Suppressor macrophage (primary cell): ENCODE data around the gene PRR23E.
A peak's percentile ranks its signal among the peaks of the same experiment; 100 is the strongest.

Source experiments
- DNase-seq, 4 experiments: peaks; one replicate each; pipeline ENCODE4 v3.0.0-alpha.2; 2020 to 2022

Gene PRR23E

GRCh38 chr3:127209840-127210653 lies 17.1 kb downstream of the PRR23E start:
- DNase-seq, result no peak

GRCh38 chr3:127210654-127210943 lies 17.7 kb downstream of the PRR23E start:
- DNase-seq, result no peak

DNA sequence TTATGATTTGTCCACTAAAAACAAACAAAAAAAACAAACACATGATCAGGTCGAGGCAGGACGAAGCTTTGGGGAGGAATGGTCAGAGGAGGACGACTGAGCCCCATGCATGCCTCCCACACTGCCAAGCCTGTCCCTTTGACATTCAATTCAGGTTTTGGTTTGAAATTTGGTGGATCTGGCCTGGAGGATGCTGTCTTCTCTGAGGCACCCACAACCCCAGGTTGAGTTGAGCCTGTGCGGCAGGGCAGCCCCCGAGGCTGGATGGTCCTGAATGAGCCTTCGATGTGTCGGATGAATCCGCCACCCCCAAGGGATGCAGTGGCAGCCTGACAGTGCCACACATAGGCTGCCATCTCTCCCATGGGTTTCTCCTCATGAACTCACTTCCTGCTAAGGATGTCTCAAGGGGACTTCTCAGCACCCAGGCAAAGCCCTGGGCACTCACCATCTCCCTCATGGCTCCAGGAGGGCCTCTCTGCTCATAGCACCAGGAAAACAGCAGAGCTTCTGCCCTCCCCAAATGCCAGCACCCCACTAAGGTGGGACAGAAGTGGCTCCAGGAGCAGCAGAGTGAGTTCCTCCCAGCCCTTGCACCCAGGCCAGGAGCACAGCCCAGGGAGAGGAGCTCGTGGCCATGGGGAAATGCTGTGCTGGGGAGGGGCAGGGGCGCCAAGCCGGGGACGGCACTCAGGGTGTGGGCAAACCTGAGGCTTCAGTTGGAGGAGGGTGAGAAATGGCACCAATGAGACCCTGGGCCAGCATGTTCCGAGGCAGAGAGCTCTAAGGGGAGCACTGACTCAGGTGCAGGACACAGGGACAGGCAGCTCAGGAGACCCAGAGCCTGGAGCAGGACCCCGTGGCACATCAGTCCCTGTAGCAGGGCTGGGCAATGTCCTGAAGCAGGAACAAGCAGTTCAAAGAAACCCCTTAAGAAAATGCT lies 18.5 kb downstream of the PRR23E start:
- no peak for DNase-seq

DNA sequence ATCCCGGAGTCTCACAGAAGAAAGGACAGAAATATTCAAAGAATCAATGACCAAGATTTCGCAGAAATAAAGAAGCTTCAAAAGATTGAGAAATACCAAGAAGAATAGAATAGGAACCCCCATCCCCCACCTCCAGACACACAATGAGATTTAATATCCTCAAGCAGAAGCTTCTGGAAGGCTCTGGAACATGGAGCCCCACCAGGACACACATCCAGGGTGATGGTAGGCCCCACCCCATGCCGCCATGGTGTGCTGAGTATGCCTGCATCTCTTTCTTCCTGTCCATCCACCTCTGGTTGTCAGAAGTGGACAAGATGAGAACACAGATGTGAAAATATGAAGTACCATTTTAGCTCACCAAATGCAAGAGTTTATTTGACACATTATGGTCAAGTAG lies 19.3 kb downstream of the PRR23E start:
- DNase-seq, result no peak

DNA sequence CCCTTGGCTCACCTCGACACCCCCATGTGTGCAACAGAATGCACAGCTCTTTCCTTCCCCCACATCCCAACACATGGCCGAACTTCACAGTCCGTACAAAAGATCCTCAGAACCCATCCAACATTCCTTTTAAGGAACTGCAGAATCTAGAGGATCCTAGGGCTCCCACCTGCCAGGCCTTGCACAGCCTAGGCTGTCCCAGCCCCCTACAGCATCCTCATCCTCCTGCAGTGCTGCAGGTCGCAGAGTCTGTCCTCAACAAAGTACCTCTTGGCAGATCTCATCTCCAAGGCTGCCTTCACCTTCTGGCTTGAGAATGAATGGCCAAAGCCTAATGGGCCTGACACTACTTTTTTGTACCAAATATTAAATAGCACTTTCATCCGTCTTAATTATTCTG lies 19.8 kb downstream of the PRR23E start:
- DNase-seq, result no peak

GRCh38 chr3:127213381-127213918 lies 20.5 kb downstream of the PRR23E start:
- no peak for DNase-seq

GRCh38 chr3:127214975-127215374 lies 22.0 kb downstream of the PRR23E start:
- DNase-seq, result no peak

GRCh38 chr3:127215714-127216414 lies 22.9 kb downstream of the PRR23E start:
- DNase-seq, result peak in 1 of 4 experiments; percentile 26

DNA sequence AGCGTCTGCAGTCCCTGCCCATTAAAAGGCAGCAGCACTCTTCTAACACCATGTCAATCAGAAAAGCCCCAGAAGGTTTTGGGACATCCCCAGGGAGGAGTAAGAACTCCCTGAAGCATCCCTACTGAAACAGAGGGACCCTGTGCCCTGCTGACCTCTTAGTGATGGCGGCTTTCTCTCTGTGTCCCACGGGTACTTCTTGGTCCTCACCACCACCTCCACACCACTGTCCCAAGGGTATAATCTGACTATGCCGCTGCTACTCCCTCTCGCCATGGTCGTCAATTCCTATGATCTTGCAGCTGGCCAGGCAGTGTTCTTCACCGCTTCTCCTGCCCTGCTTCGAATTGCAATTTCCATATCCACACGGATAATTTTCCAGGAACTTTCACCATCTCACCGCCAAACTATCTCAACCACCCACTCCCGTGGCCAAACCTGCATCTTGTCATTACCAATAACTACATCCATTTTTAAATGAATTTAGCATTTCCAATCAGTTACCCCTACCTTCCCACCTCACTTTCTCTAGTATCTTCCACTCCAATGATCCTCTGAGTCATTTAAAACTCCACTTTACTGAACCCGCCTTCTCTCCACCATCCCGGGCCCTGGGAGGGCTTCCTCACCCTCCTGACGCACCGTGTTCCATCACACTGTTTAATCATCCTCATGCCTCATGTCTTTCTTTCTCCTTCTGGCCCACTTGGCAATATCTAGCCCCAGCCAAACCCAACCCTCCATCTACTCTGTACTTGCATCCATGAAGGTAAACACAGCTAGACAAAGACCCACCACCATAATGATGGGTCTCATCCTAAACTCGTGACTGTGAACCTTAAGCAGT lies 23.7 kb downstream of the PRR23E start:
- DNase-seq, result no peak

DNA sequence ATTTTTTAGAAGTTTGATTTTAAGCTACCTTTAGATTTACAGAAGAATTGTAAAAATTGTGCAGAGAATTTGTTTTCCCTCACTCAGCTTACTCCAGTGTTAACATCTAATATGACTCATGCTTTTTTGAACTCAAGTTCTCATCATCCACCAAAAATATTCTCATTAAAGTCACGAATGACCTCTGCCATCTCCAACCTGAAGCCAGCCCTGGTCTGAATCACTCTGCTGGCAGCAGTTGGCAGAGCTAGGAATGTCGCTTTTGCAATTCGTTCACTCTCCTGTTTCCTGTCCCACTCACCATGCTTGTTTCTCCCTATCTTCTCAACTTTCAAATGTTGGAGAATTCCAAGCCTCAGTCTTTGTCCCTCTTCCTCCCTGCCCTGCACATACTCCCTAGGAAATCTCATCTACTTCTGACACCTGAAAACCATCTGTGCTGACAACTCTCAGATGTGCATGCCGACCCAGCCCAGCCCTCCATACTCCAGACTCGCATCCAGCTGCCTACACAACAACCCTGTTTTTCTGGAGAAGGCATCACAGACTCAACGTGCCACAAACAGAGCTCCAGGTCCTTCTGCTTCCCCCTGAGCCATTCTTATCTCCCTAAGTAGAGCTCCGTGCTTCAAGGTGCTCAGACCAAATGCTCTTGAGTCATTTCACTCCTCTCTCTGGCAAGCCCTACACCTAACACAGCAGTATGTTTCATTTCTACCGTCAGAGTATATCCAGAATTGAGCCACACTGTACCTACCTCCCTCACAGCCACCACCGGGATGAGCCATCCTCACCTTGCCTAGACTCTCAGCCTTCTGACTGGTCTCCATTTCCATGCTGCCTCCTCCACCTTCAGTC lies 24.9 kb downstream of the PRR23E start:
- DNase-seq, result no peak

GRCh38 chr3:127218454-127218922 lies 25.6 kb downstream of the PRR23E start:
- DNase-seq, result no peak

GRCh38 chr3:127220497-127220896 lies 27.6 kb downstream of the PRR23E start:
- DNase-seq, result no peak

- DNase-seq, result no peak
Measured at GRCh38 chr3:127221037-127221436, 28.1 kb downstream of the PRR23E start.

DNA sequence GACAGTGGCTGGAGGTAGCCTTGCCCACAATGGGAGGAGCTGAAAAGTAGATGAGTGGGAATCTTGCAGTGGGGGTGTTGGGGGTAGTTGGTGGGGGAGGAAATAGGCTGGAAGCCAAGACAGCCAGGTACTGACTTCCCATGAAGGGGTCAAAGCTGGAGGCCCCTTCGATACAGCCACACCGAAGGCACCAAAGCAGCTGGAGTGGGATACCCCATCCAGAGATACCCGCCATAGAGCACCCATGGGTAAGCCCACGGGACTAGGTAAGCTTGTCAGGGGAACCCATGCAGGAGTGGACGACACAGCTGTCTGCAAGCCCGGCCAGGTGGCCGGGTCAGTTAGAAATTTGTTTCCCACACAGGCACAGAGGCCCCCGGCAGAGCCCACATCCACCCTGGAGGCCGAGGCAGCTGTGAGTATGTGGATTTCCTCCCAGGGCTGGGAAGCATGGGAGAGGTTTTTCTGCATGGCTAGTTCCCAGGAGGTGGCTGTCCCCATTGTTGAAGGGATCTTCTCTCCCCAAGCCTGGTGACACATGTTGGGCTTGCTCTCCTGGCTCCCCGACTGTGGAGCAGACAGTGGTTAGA lies 28.6 kb downstream of the PRR23E start:
- DNase-seq, result no peak

GRCh38 chr3:127222163-127222562 lies 29.2 kb downstream of the PRR23E start:
- DNase-seq, result no peak

- no peak for DNase-seq
Measured at GRCh38 chr3:127222664-127223063, 29.7 kb downstream of the PRR23E start.

DNA sequence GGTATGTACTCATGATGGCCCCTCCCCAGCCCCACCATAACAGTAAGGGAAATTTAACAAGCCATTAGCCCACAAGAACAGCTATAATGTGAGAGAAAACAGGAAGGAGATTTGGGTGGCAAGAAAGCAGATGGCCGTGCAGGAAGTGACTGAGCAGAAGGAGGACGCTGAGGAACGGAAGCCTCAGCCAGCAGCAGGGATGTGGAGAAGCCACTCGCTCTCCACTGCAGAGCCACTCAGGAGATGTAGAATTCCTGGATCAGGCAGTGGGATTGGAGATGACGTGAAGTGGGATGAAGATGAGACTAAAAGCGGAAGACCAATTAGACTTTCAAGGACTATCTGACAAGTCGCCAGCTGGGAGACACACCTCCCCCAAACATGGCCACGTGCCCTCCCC lies 31.2 kb downstream of the PRR23E start:
- DNase-seq, result peak; percentile 25 to 64 (median 54)

DNA sequence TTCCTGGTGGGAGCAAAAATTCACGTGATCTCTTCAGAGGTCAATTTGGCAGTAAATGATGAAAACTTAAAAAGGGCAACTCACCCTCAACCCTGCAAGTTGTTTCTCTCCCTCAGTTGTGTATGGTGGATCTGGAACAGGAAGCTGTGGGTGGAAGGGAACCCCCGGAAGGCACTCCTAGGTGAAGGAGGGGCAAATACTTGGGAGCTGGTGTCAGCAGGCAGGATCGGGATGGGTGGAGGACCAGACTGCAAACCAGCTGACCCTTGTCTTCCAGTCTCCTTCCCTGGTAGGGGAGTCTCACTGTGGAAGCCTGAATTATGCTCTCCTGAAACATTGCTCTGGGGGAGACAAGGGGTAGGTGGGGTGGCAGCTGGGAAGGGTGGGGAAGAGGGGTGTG lies 33.5 kb downstream of the PRR23E start:
- DNase-seq, result peak in 1 of 4 experiments; percentile 21

- DNase-seq, result peak in 1 of 4 experiments; percentile 49
Measured at GRCh38 chr3:127226946-127227842, 34.3 kb downstream of the PRR23E start.
